GM23338 (cell line): Measurements from ENCODE around the gene PLIN4.

Experiments
- CTCF ChIP-seq, 2 experiments: fragments of 200-600 bp in 1 of 2; sonication (generic) in 1 of 2; conservative IDR thresholded peaks; 2 replicates each; pipeline versions ENCODE4 v1.5.1 to v1.6.1; 2016 to 2017; ENCODE audit warnings: antibody characterized with exemption in 2 of 2, low read depth in 2 of 2, mild to moderate bottlenecking in 2 of 2, moderate library complexity in 1 of 2
- EZH2 ChIP-seq: fragments of 200-600 bp; sonication (generic); IDR thresholded peaks from one replicate; pipeline ENCODE4 v1.8.0; 2017; ENCODE audit warnings: antibody characterized with exemption, mild to moderate bottlenecking, low read depth; ENCODE audit not compliant: unreplicated experiment
- EZH2phosphoT487 ChIP-seq: fragments of 200-600 bp; sonication (generic); IDR thresholded peaks from one replicate; pipeline ENCODE4 v1.8.1; 2018; ENCODE audit warnings: antibody characterized with exemption; ENCODE audit not compliant: unreplicated experiment
- POLR2AphosphoS5 ChIP-seq: IDR thresholded peaks from 2 replicates; pipeline ENCODE4 v1.6.1; 2016; ENCODE audit warnings: antibody characterized with exemption, low read depth
- REST ChIP-seq: IDR thresholded peaks from one replicate; pipeline ENCODE4 v1.6.1; 2018; ENCODE audit warnings: antibody characterized with exemption; ENCODE audit not compliant: unreplicated experiment
- ZNF114 ChIP-seq: fragments of 250-450 bp; sonication (Bioruptor Pico); IDR thresholded peaks from 2 replicates; pipeline ENCODE4 v1.5.0; 2020; ENCODE audit warnings: mild to moderate bottlenecking, moderate library complexity

GRCh38 chr19:4505570-4506448, 12.5 kb downstream of the PLIN4 start:
- TF ChIP-seq CTCF (conservative IDR thresholded peaks at IDR 0.05; ENCODE audit: low read depth in 2 of 2) (no peak), EZH2phosphoT487 (no peak), ZNF114 (CRISPR knock-in tag) (no peak), REST (no peak), POLR2AphosphoS5 (no peak), EZH2 (no peak)
